Nasal cavity respiratory epithelium epithelial cell of viscerocranial mucosa (primary cell): ENCODE measurements around the gene CDC123. TPM values are rescaled to one million over a fixed set of nuclear protein-coding genes. Genes with fewer than 3 reads are reported as not detected.

Experiments used
- total RNA-seq: library from RNA; depleted of rRNA; stranded (reverse); fragments of >200 nt; gene quantifications from 2 replicates; pipeline ENCODE4 v1.2.3, GENCODE V29; 2014

The CDC123 gene
- total RNA-seq: 114 and 146 TPM in 2 replicates

GRCh38 chr10:12195603-12196506 is at the start of gene CDC123, which contains the start of gene NUDT5:
Gene CDC123 (plus strand): TSS chr10:12196188. CDS start chr10:12196246, 58 bp downstream.
Gene NUDT5 (minus strand): TSS chr10:12195891. CDS start chr10:12186291, 9,600 bp downstream.

Other genes with a start within 250 kb of the CDC123 start
- 27.7 and 28.4 TPM in 2 replicates for gene UPF2, start 153.4 kb upstream of the CDC123 start, total RNA-seq
- 12.1 and 24.6 TPM in 2 replicates for gene DHTKD1, start 127.2 kb upstream of the CDC123 start, total RNA-seq
- gene SEC61A2, start 66.5 kb upstream of the CDC123 start, total RNA-seq: 7.8 and 9.9 TPM in 2 replicates
- 59.1 and 66.8 TPM in 2 replicates for gene NUDT5, start 297 bp upstream of the CDC123 start, total RNA-seq
- gene CAMK1D, start 153.4 kb downstream of the CDC123 start, total RNA-seq: 1.0 and 16.0 TPM in 2 replicates